ENCODE data around the gene ZNF687.

The ZNF687 gene

GRCh38 chr1:151314137-151314875, 32.2 kb downstream of the ZNF687 start:
- DNase-seq: no peak

DNA sequence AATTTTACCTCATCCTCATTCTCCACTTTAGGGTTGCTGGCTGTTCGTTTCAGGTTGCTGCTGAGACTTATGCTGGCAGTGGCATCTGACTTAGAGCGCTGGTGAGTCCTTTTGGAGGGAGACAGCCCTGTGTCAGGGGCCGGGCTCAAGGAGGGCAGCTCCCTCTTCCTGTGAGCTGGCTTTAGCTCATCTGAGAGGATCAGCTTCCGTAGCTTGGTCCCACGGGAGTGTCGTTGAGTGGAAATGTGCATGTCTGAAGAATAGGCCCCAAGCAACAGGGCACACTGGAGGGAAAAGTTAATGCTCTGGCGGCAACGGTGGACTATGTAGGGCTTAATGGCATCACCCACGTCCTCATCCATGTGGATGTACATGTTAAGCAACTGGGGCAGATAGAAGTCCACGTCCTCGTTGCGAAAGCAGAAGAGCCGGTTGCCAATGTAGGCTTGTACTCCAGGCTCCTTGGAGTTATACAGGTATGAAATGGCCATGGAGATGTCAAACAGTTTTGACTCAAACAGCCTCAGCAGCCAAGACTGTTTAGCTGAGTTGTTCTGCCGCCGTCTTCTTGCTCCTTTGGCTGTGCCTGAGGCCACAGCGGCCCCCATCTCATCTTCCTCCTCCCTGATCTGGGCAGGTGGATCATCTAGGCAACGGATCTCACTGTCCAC, 33.6 kb downstream of the ZNF687 start:
- no peak for DNase-seq

- no peak for DNase-seq
Measured at GRCh38 chr1:151318975-151319374, 36.9 kb downstream of the ZNF687 start.

DNA sequence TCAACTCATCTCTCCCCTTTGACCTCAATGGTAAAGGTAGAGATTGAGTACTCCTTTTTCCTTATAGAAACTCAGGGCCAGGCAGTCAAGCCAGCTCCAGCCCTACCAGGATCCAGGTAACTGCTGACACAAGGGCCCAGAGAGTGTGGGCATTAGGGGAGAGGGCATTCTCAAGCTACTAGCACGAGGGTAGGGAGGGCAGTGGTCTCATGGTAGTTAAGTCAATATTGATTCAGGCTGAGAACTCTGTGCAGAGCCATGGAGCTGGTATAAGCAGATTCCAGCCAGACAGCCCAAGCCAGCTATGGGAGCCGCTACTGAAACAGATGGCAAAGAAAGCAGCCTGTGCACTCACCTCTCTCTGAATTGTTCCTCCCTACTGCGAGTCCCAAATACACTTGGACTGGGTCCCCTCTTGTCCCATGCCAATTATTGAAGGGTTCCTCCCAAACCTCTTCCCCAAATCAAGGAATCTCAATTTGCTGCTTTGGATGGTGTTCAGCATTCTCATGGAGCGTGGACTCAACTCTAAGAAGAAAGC, 42.4 kb downstream of the ZNF687 start:
- no peak for DNase-seq

DNA sequence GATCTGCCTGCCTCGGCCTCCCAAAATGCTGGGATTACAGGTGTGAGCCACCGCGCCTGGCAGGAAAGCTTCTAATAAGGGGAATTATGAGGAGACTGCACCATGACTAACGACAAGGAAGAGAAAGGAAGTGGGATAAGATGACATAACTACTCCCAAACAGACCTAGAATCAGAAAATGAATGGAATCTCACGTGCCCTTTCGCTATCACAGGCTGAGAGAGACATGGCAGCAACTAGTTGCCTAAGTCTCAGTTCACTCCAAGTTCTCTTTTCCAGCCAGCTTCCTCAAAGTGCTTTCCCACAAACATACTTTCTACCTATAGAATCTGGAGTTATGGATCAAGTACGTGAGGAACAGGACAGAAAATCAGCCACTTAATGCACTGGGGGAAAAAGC, 43.1 kb downstream of the ZNF687 start:
- no peak for DNase-seq

DNA sequence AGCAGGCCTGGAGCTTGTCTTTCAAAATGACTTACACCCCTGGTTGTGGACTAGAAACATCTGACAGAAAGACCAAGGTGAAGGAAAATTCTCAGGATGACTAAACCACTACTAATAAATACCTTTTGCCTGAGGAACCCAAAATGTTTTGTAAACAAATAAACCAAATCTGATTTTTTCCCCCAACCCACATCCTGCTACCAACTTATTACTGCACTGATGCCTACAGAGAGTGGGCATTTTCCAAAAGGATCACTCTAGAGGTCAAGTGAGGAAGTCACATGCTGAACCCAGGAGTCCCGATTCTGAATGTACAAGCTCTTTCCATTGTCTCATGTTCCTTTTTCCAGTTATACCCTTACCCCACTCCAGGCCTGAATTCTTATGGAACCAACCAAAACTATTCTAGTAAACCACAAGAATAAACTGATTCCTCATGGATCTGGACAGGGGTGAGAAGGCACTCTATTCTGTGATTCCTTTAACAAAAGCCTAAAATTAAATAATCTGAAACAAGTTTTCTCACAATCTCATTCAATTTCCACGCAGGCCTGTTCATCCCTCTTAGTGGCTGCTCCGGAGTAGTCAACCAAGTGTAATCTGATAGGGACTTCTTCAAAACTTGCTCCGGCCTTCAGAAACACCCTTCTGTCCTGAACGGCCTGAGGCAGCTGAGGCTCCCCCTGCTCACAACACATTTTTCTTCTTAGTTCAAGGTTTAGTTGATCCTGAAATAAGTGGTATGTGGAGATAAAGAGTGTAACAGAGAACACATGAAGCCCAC, 43.7 kb downstream of the ZNF687 start:
- no peak for DNase-seq

DNA sequence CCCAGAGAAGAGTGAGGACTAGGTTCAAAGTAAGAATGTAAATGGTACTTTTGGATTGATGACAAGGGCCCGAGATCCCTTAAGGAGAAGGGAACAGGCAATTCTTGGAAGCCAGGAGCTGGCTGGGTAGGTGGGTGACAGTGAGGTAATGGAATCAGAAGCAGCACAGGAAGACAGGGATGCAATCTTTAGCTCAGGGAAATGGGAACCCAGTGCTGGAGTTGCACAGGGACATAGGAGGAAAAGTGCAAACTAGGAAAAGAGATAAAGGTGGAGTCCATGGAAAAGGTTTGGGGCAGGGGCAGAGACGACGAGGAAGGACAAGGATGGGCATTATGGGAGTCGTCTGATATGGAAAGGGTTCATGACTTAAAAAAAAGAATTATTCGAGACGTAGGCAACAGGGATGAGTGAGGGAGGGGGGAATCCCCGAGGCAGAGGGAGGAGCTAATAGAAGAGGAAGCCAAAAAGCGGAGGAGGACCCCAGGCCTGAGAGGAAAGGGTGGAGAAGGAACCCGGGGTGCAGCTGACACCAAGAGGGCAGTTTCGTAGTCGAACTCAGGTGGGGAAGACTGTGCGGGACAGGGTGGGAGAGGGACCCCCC, 44.6 kb downstream of the ZNF687 start:
- no peak for DNase-seq

DNA sequence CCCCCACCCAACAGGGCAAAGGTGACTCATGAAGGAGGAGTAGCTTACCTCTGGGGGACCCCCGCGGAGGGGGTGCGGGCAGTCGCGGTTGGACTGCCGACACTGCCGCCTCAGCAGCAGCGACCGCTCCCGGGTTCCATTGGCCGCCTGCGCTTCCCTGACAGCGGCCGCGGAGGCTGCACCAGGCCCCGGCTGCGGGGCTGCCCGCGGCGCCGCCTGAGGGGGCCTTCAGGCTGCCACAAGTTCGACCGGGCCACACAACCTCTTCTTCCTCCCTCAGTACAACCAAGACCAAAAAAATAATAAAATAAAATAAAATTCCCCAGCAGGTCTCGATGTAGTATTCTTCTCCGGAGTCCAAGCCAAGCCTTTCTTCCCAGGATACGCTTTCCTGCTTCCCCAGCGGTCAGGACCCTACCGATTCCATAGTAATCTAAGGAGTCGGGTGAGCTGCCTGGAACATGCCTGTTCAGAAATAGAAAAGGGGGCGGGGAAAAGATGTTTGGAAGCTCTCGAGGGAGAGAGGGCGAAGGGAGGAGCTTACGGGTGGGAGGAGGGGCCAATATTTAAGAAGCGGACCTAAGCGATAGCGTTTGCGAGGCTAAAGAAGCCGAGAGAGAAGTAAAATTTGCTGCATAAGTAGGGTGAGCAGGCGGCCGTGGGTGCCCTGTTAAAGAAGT, 45.3 kb downstream of the ZNF687 start, which contains the start of gene PI4KB:
Gene PI4KB (minus strand): TSS at position 194 of the 680 bp plus-strand sequence. CDS start 10,935 bp downstream, outside the sequence.
- DNase-seq: peak; percentile 81

GRCh38 chr1:151327903-151328674, 46.0 kb downstream of the ZNF687 start:
- no peak for DNase-seq

DNA sequence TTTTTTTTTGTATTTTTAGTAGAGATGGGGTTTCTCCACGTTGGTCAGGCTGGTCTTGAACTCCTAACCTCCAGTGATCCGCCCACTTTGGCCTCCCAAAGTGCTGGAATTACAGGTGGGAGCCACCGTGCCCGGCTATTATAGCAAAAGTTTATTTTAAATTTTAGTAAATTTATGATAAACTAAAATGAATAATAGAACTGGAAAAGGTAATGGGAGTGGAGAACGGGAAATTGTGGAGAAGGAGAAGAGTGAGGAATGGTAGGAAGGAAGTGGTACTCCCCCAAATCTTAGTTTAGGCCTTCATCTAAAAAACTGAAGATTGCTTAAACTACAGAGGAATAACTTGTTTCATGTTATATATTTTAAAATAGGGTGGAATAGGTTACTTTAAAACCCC, 52.7 kb downstream of the ZNF687 start:
- no peak for DNase-seq

DNA sequence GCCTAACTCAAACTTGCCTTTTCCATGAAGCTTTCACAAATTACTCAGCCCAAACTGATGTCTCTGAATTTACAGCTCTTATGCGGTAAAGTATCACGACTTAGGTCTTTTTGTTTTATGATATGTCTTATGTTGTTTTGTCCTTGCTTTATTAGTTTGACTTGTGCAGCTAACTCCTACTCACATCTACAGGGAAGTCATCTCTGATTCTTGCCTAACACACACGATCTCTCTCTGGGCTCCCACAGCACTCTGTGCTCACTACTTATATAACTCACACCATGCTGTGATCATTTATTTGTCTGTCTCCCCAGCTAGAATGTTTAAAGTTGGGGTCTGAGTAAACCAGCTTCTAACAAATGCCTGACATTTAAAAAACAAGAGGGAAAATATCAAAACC, 54.5 kb downstream of the ZNF687 start:
- no peak for DNase-seq

DNA sequence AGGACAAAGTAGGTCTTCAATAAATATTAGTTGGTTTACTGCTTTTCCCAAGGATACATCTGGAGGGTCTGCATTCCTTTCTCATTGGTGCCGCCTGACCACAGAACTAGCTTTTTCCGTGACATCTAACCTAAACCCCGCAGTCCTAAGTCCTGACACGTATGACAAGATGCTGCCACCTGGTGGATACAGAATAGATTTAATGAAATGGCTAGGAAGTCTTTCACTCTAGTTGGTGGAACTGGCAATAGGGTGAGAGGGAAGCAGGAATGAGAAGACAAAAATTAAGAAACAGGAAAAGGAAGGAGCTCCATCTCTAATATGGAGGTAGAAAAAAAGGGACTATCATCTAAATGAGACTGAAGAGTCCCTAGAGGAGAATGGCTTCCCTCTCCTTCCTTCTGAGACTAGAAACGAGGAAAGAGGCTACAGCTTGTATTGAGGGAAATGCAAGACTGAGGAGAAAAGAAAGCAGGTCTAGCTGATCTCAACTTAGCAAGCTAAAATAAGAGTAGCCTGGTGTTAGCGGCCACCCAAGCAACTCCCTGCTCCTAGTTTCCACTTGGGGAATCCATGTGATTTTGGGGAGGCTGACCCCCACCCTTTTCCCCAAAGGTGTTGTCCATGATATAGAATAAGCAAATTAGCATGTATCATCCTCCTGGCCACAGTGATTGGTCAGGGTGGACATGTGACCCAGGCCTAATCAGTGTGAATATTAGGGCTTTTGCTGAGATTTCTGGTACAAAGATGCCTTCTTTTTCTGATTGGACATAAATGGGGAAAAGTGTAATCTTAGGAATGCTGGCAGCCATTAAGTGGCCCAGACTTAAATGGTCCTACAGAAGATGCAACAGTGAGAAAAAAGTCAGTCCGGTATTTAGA, 59.0 kb downstream of the ZNF687 start:
- peak; percentile 2 for DNase-seq

All from GOT3 (cell line).